Thymus (tissue), 11 donors: ENCODE data around the gene AQP2. TPM values are rescaled to one million over a fixed set of nuclear protein-coding genes. Genes with fewer than 3 reads are reported as not detected.

Source experiments
- DNase-seq, 9 donors: peaks; one replicate each; pipeline ENCODE4 v3.0.0-alpha.2; 2013; ENCODE audit warnings: low spot score in 9 of 9, low read depth in 6 of 9, missing footprints in 1 of 9
- H3K27ac ChIP-seq, 2 donors: one replicate each; pipeline ENCODE4 v1.5.1; 2013; ENCODE audit warnings: control low read depth in 1 of 2, low read depth in 1 of 2, low read length in 1 of 2, mild to moderate bottlenecking in 1 of 2, moderate library complexity in 1 of 2
- H3K27me3 ChIP-seq, 2 donors: one replicate each; pipeline ENCODE4 v1.5.1; 2013; ENCODE audit warnings: low read length in 1 of 2; ENCODE audit not compliant: control insufficient read depth in 2 of 2, insufficient read depth in 1 of 2
- H3K36me3 ChIP-seq, 2 donors: one replicate each; pipeline ENCODE4 v1.5.1; 2013; ENCODE audit warnings: low read length in 1 of 2, mild to moderate bottlenecking in 1 of 2, moderate library complexity in 1 of 2; ENCODE audit not compliant: control insufficient read depth in 2 of 2, insufficient read depth in 2 of 2
- H3K4me1 ChIP-seq, 2 donors: one replicate each; pipeline ENCODE4 v1.5.1; 2013; ENCODE audit warnings: low read length in 2 of 2; ENCODE audit not compliant: control insufficient read depth in 2 of 2, insufficient read depth in 2 of 2
- H3K4me3 ChIP-seq, 2 donors: one replicate each; pipeline ENCODE4 v1.5.1; 2013; ENCODE audit warnings: low read length in 2 of 2, control low read depth in 1 of 2, mild to moderate bottlenecking in 1 of 2
- H3K9me3 ChIP-seq, 2 donors: one replicate each; pipeline ENCODE4 v1.5.1; 2013; ENCODE audit warnings: low read length in 1 of 2, mild to moderate bottlenecking in 1 of 2; ENCODE audit not compliant: control insufficient read depth in 2 of 2, insufficient read depth in 1 of 2
- WGBS: extraction: QIAGEN DNeasy Blood & Tissue Kit; methylation state at CpG from one replicate; pipeline ENCODE4 v1.1.7; 2013; 5-methylcytosine and 5-hydroxymethylcytosine counted together
- polyA plus RNA-seq: library from polyadenylated mRNA; stranded (reverse); fragments of 200-250 nt; gene quantifications from one replicate; pipeline ENCODE4 v1.2.3, GENCODE V29; 2013
- total RNA-seq: library from RNA; stranded (reverse); fragments of 120-200 nt; gene quantifications from one replicate; pipeline ENCODE4 v1.2.4, GENCODE V29; 2013
- donor health status: healthy.

AQP2 gene
- total and polyA plus RNA-seq, 2 donors: 0.05 TPM

GRCh38 chr12:49944718-49945117 lies 5.8 kb upstream of the AQP2 start:
- H3K9me3 ChIP-seq: no peaks in the 10 kb centered on the region
- H3K4me3 ChIP-seq: no peak overlapping the region
- no peak overlapping the region for H3K27ac ChIP-seq
- no peak for DNase-seq
- H3K4me1 ChIP-seq: peaks cover 2 to 9% of the 10 kb centered on the region in 2 donors
- H3K27me3 ChIP-seq: peaks cover 0 to 24% of the 10 kb centered on the region in 2 donors
- WGBS: 82% methylated on average over 3 of the region's 3 CpGs
- H3K36me3 ChIP-seq: no peaks in the 10 kb centered on the region

- peak overlapping the region; percentile 22 to 39 for H3K4me3 ChIP-seq
- peaks cover 0 to 31% of the 10 kb centered on the region in 2 donors for H3K27me3 ChIP-seq
- WGBS: 15% methylated on average over 28 of the region's 28 CpGs
- peaks cover 2 to 9% of the 10 kb centered on the region in 2 donors for H3K4me1 ChIP-seq
- peak; percentile 61 to 87 (median 71) for DNase-seq
- H3K9me3 ChIP-seq: no peaks in the 10 kb centered on the region
- H3K36me3 ChIP-seq: no peaks in the 10 kb centered on the region
- H3K27ac ChIP-seq: peak overlapping the region in 1 of 2 donors; percentile 20
These were observed 5.0 kb upstream of the AQP2 start for GRCh38 chr12:49945394-49946080.

GRCh38 chr12:49946086-49946485 lies 4.5 kb upstream of the AQP2 start:
- Histone ChIP-seq H3K36me3 (no peaks in the 10 kb centered on the region), H3K27me3 (peaks cover 0 to 37% of the 10 kb centered on the region in 2 donors), H3K27ac (no peak overlapping the region), H3K4me1 (peaks cover 2 to 9% of the 10 kb centered on the region in 2 donors), H3K4me3 (no peak overlapping the region), H3K9me3 (no peaks in the 10 kb centered on the region)
- 92% methylated on average over 9 of the region's 9 CpGs for WGBS
- DNase-seq: peak in 1 of 9 donors; percentile 19

- no peak overlapping the region for H3K4me3 ChIP-seq
- DNase-seq: no peak
- H3K27me3 ChIP-seq: peaks cover 0 to 41% of the 10 kb centered on the region in 2 donors
- no peaks in the 10 kb centered on the region for H3K36me3 ChIP-seq
- H3K4me1 ChIP-seq: peaks cover 2 to 9% of the 10 kb centered on the region in 2 donors
- H3K27ac ChIP-seq: no peak overlapping the region
- H3K9me3 ChIP-seq: no peaks in the 10 kb centered on the region
- 87% methylated on average over 3 of the region's 3 CpGs for WGBS
These were observed 4.0 kb upstream of the AQP2 start for GRCh38 chr12:49946497-49946896.

- Histone ChIP-seq H3K27me3 (peaks cover 0 to 53% of the 10 kb centered on the region in 2 donors), H3K9me3 (no peaks in the 10 kb centered on the region), H3K27ac (no peak overlapping the region), H3K36me3 (no peaks in the 10 kb centered on the region), H3K4me1 (peaks cover 2 to 9% of the 10 kb centered on the region in 2 donors), H3K4me3 (no peak overlapping the region)
- no peak for DNase-seq
- WGBS: 86% methylated on average over 7 of the region's 7 CpGs
These were observed 2.8 kb upstream of the AQP2 start for GRCh38 chr12:49947593-49948226.

GRCh38 chr12:49948866-49949845 lies 1.4 kb upstream of the AQP2 start:
- DNase-seq: no peak
- H3K4me3 ChIP-seq: no peak overlapping the region
- H3K27ac ChIP-seq: no peak overlapping the region
- H3K4me1 ChIP-seq: peaks cover 2 to 9% of the 10 kb centered on the region in 2 donors
- H3K27me3 ChIP-seq: peaks cover 5 to 60% of the 10 kb centered on the region in 2 donors
- no peaks in the 10 kb centered on the region for H3K9me3 ChIP-seq
- no peaks in the 10 kb centered on the region for H3K36me3 ChIP-seq
- whole genome bisulfite sequencing: 92% methylated on average over 13 of the region's 13 CpGs

GRCh38 chr12:49949866-49950265 lies 671 bp upstream of the AQP2 start:
- Histone ChIP-seq H3K9me3 (no peaks in the 10 kb centered on the region), H3K27me3 (peaks cover 13 to 65% of the 10 kb centered on the region in 2 donors), H3K4me1 (peaks cover under 1 to 6% of the 10 kb centered on the region in 2 donors), H3K36me3 (no peaks in the 10 kb centered on the region), H3K4me3 (no peak overlapping the region), H3K27ac (no peak overlapping the region)
- WGBS: 94% methylated on average over 3 of the region's 3 CpGs
- no peak for DNase-seq

- no peaks in the 10 kb centered on the region for H3K9me3 ChIP-seq
- no peaks in the 10 kb centered on the region for H3K4me1 ChIP-seq
- DNase-seq: no peak
- no peak overlapping the region for H3K4me3 ChIP-seq
- no peak overlapping the region for H3K27ac ChIP-seq
- no peaks in the 10 kb centered on the region for H3K36me3 ChIP-seq
- WGBS: 78% methylated on average over 14 of the region's 14 CpGs
- H3K27me3 ChIP-seq: peaks cover 30 to 81% of the 10 kb centered on the region in 2 donors
These were observed 1.1 kb downstream of the AQP2 start for GRCh38 chr12:49951411-49952240.
